ENCODE results near the gene SERGEF. TPM values are rescaled to one million over a fixed set of nuclear protein-coding genes. Genes with fewer than 3 reads are reported as not detected.

SERGEF gene
- total RNA-seq, 1 experiment from 2014 or later = 31.4 TPM

DNA sequence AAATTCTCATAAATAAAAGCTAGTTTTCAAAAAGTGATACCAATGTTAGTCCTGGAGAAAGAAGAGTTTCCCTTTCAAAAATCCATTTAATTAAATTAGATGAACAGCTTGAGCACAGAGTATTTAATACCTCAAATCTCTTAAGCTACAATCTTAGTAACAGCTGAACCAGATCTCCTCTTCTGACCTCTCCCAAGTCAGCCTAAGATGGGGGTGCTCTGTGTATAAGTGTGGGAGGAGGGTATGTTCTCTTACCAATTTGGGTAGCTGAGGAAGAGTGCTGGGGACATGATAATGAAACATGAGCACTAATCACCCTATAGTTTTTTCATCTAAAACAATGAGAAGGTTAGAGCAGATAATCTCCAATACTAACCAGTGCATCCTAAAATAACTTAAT is 23.6 kb upstream of the SERGEF start:
- H4K5ac ChIP-seq (ENCODE audit: insufficient read length, low read depth, low read length) = no peak overlapping the region
- H3K9me3 ChIP-seq (ENCODE audit: control insufficient read depth, low read depth, low read length) = no peaks in the 10 kb centered on the region
- TF ChIP-seq CTCF (conservative IDR thresholded peaks at IDR 0.05) = no peak
- no peaks in the 10 kb centered on the region for H3K79me2 ChIP-seq (ENCODE audit: insufficient read depth, low read length)
- H3K4me1 ChIP-seq (ENCODE audit: insufficient read depth, low read length) = no peaks in the 10 kb centered on the region
- H4K8ac ChIP-seq (replicated peaks; ENCODE audit: insufficient read length, low read depth, low read length) = no peak overlapping the region
- no peaks in the 10 kb centered on the region for H4K20me1 ChIP-seq (ENCODE audit: control insufficient read depth, insufficient read depth, insufficient read length)
- H3K27me3 ChIP-seq (ENCODE audit: insufficient read depth, low read length) = no peaks in the 10 kb centered on the region
- no peak overlapping the region for H3K9ac ChIP-seq (ENCODE audit: extremely low read depth, insufficient read length, low read length)
- no peak for DNase-seq
- no peak overlapping the region for H2BK12ac ChIP-seq (ENCODE audit: insufficient read length, low read depth, low read length)
- no peak overlapping the region for H3K4me2 ChIP-seq (ENCODE audit: insufficient read depth, insufficient read length, low read length)
- no peak overlapping the region for H2AK5ac ChIP-seq (ENCODE audit: insufficient read length, low read length)
- H2BK20ac ChIP-seq (ENCODE audit: low read depth, low read length, poor library complexity, severe bottlenecking) = no peak overlapping the region
- no peak overlapping the region for H3T11ph ChIP-seq (ENCODE audit: low read length)
- no peak overlapping the region for H3K23ac ChIP-seq (ENCODE audit: insufficient read length, low read depth, low read length)
- H3K27ac Mint-ChIP-seq = no peak overlapping the region
- no peak overlapping the region for H3K56ac ChIP-seq (ENCODE audit: insufficient read length, low read depth, low read length)
- no peaks in the 10 kb centered on the region for H3K79me1 ChIP-seq (ENCODE audit: insufficient read depth, low read depth, low read length, poor library complexity, severe bottlenecking)
- no peaks in the 10 kb centered on the region for H3K36me3 Mint-ChIP-seq (ENCODE audit: insufficient read depth in 1 of 3, low read depth in 3 of 3)
- H3K4ac ChIP-seq (ENCODE audit: low read depth, low read length) = no peak overlapping the region
- H4K91ac ChIP-seq (ENCODE audit: insufficient read length, low read depth, low read length) = no peak overlapping the region
- no peak overlapping the region for H3K4me3 Mint-ChIP-seq
- H3K14ac ChIP-seq (ENCODE audit: insufficient read depth, low read length) = no peak overlapping the region
- H2BK5ac ChIP-seq (ENCODE audit: insufficient read length, low read length) = no peak overlapping the region
- H3K27me3 Mint-ChIP-seq (ENCODE audit: low read depth) = 0 out of 2 replicates have a peak, but pooled peaks cover 2% of the 10 kb centered on the region
- no peaks in the 10 kb centered on the region for H3K9me3 Mint-ChIP-seq
- H2BK120ac ChIP-seq (ENCODE audit: low read depth, low read length, poor library complexity, severe bottlenecking) = no peak overlapping the region
- H2BK15ac ChIP-seq (ENCODE audit: low read depth, low read length) = no peak overlapping the region
- H2AFZ ChIP-seq (ENCODE audit: low read length) = no peak overlapping the region
- H3K27ac ChIP-seq (ENCODE audit: insufficient read length, low read depth, low read length) = no peak overlapping the region
- H3K23me2 ChIP-seq (ENCODE audit: insufficient read length, low read depth, low read length, poor library complexity, severe bottlenecking) = no peaks in the 10 kb centered on the region
- H3K18ac ChIP-seq (ENCODE audit: insufficient read length, low read depth, low read length) = no peak overlapping the region
- H3K4me1 Mint-ChIP-seq = no peaks in the 10 kb centered on the region
